GM23338 (cell line): Measurements from ENCODE around the gene ZFP92. TPM values are rescaled to one million over a fixed set of nuclear protein-coding genes. Genes with fewer than 3 reads are reported as not detected.

ENCODE experiments used
- ATAC-seq: fragments of 200-7000 bp; cut with Tn5 transposase; 3 replicates; pipeline ENCODE4 v1.9.1; 2020
- DNase-seq: peaks from one replicate; pipeline ENCODE4 v3.0.0-alpha.2; 2015; ENCODE audit warnings: low spot score
- H2AFZ ChIP-seq: fragments of 200-600 bp; sonication (generic); 2 replicates; pipeline ENCODE4 v1.8.0; 2016; ENCODE audit warnings: antibody characterized with exemption, mild to moderate bottlenecking, moderate library complexity
- H3F3A ChIP-seq: fragments of 200-600 bp; sonication (generic); replicated peaks from 2 replicates; pipeline ENCODE4 v1.8.0; 2017; ENCODE audit warnings: antibody characterized with exemption, mixed run types, low read depth
- H3K27ac ChIP-seq: fragments of 200-600 bp; sonication (generic); 2 replicates; pipeline ENCODE4 v1.6.1; 2016; ENCODE audit warnings: low read depth
- H3K27me3 ChIP-seq: fragments of 200-600 bp; sonication (generic); 2 replicates; pipeline ENCODE4 v1.8.0; 2016; ENCODE audit warnings: mild to moderate bottlenecking, mixed run types, moderate library complexity; ENCODE audit not compliant: insufficient read depth
- H3K36me3 ChIP-seq: fragments of 200-600 bp; sonication (generic); 2 replicates; pipeline ENCODE4 v1.8.0; 2016; ENCODE audit warnings: mild to moderate bottlenecking; ENCODE audit not compliant: insufficient read depth
- H3K4me1 ChIP-seq: fragments of 200-600 bp; sonication (generic); 2 replicates; pipeline ENCODE4 v1.8.0; 2016; ENCODE audit warnings: mild to moderate bottlenecking, moderate library complexity; ENCODE audit not compliant: insufficient read depth
- H3K4me2 ChIP-seq: fragments of 200-600 bp; sonication (generic); 2 replicates; pipeline ENCODE4 v1.7.1; 2017; ENCODE audit warnings: mixed run types
- H3K4me3 ChIP-seq: fragments of 200-600 bp; sonication (generic); 2 replicates; pipeline ENCODE4 v1.6.1; 2016; ENCODE audit warnings: mixed run types
- H3K79me2 ChIP-seq: fragments of 200-600 bp; sonication (generic); replicated peaks from 2 replicates; pipeline ENCODE4 v1.8.0; 2017; ENCODE audit warnings: mild to moderate bottlenecking; ENCODE audit not compliant: insufficient read depth
- H3K9me2 ChIP-seq: fragments of 200-600 bp; sonication (generic); 2 replicates; pipeline ENCODE4 v1.8.0; 2017; ENCODE audit not compliant: insufficient read depth
- H4K20me1 ChIP-seq: fragments of 200-600 bp; sonication (generic); replicated peaks from 2 replicates; pipeline ENCODE4 v1.8.0; 2017; ENCODE audit warnings: mild to moderate bottlenecking; ENCODE audit not compliant: insufficient read depth
- H3K27ac Mint-ChIP-seq: 2 replicates; pipeline ENCODE4 v1.8.0; 2020; ENCODE audit warnings: inconsistent platforms, mild to moderate bottlenecking, moderate library complexity, mixed read lengths
- H3K27me3 Mint-ChIP-seq: 3 replicates; pipeline ENCODE4 v1.8.0; 2022; ENCODE audit warnings: low read depth, mild to moderate bottlenecking, moderate library complexity, mixed read lengths, inconsistent platforms; ENCODE audit not compliant: insufficient read depth, poor library complexity
- H3K36me3 Mint-ChIP-seq: 3 replicates; pipeline ENCODE4 v1.8.0; 2021; ENCODE audit warnings: low read depth, mild to moderate bottlenecking, inconsistent platforms, moderate library complexity, mixed read lengths
- H3K4me1 Mint-ChIP-seq: 3 replicates; pipeline ENCODE4 v1.8.0; 2020; ENCODE audit warnings: mild to moderate bottlenecking, inconsistent platforms, mixed read lengths
- H3K4me3 Mint-ChIP-seq: 3 replicates; pipeline ENCODE4 v1.8.0; 2021; ENCODE audit warnings: moderate library complexity, mild to moderate bottlenecking, inconsistent platforms, mixed read lengths
- H3K9me3 Mint-ChIP-seq: 3 replicates; pipeline ENCODE4 v1.8.0; 2020; ENCODE audit warnings: moderate library complexity, mild to moderate bottlenecking, inconsistent platforms, mixed read lengths
- CTCF ChIP-seq, 2 experiments: fragments of 200-600 bp in 1 of 2; sonication (generic) in 1 of 2; conservative IDR thresholded peaks; 2 replicates each; pipeline versions ENCODE4 v1.5.1 to v1.6.1; 2016 to 2017; ENCODE audit warnings: antibody characterized with exemption in 2 of 2, low read depth in 2 of 2, mild to moderate bottlenecking in 2 of 2, moderate library complexity in 1 of 2
- ETS1 ChIP-seq: IDR thresholded peaks from 2 replicates; pipeline ENCODE4 v1.6.1; 2016; ENCODE audit warnings: antibody characterized with exemption
- JUNB ChIP-seq: IDR thresholded peaks from one replicate; pipeline ENCODE4 v1.6.1; 2016; ENCODE audit warnings: antibody characterized with exemption; ENCODE audit not compliant: unreplicated experiment
- NANOG ChIP-seq: IDR thresholded peaks from 2 replicates; pipeline ENCODE4 v1.6.1; 2016; ENCODE audit warnings: antibody characterized with exemption, borderline replicate concordance
- REST ChIP-seq: IDR thresholded peaks from one replicate; pipeline ENCODE4 v1.6.1; 2018; ENCODE audit warnings: antibody characterized with exemption; ENCODE audit not compliant: unreplicated experiment
- STAT1 ChIP-seq: IDR thresholded peaks from one replicate; pipeline ENCODE4 v1.6.1; 2016; ENCODE audit warnings: antibody characterized with exemption; ENCODE audit not compliant: unreplicated experiment
- ZNF114 ChIP-seq: fragments of 250-450 bp; sonication (Bioruptor Pico); IDR thresholded peaks from 2 replicates; pipeline ENCODE4 v1.5.0; 2020; ENCODE audit warnings: mild to moderate bottlenecking, moderate library complexity
- polyA plus RNA-seq: library from polyadenylated mRNA; unstranded; fragments of >200 nt; fragmentation: Nextera tagmentation; extraction: Ambion mirVana; gene quantifications from 2 replicates; pipeline ENCODE4 v1.2.1, GENCODE V29; 2016
- total RNA-seq: library from RNA; depleted of rRNA; stranded (reverse); fragments of >200 nt; shearing (Covaris generic); gene quantifications from 2 replicates; pipeline ENCODE4 v1.2.3, GENCODE V29; 2014

ZFP92 gene
- total and polyA plus RNA-seq, 2 experiments from 2014 or later: 0.05 to 0.52 TPM

GRCh38 chrX:153381684-153382532 lies 29.4 kb upstream of the ZFP92 start:
- peaks cover 3% of the 10 kb centered on the region for H3K27me3 Mint-ChIP-seq
- peak; percentile 71 for ATAC-seq
- no peak for TF ChIP-seq STAT1
- TF ChIP-seq REST: no peak
- no peak for TF ChIP-seq NANOG
- no peak for TF ChIP-seq JUNB
- TF ChIP-seq CTCF (conservative IDR thresholded peaks at IDR 0.05; ENCODE audit: low read depth in 2 of 2): peak in 1 of 2 experiments; percentile 15; a peak in 1 of 4 replicates
- TF ChIP-seq ZNF114 (CRISPR knock-in tag): no peak
- no peak for TF ChIP-seq ETS1
- H3K79me2 ChIP-seq: no peaks in the 10 kb centered on the region
- no peak overlapping the region for H3K27ac ChIP-seq
- H4K20me1 ChIP-seq: no peaks in the 10 kb centered on the region
- no peaks in the 10 kb centered on the region; the same call in 2 of the 3 replicates for H3K36me3 Mint-ChIP-seq
- H3K27me3 ChIP-seq: no peaks in the 10 kb centered on the region
- H3K4me1 ChIP-seq: no peaks in the 10 kb centered on the region
- H3K4me3 Mint-ChIP-seq: no peak overlapping the region
- no peaks in the 10 kb centered on the region for H3F3A ChIP-seq
- H3K9me2 ChIP-seq: no peaks in the 10 kb centered on the region
- H3K4me2 ChIP-seq: no peak overlapping the region
- no peak overlapping the region for H2AFZ ChIP-seq
- peak; percentile 7 for DNase-seq
- no peak overlapping the region for H3K4me3 ChIP-seq
- H3K27ac Mint-ChIP-seq: no peak overlapping the region
- H3K9me3 Mint-ChIP-seq: peaks cover 4% of the 10 kb centered on the region; the same call in 2 of the 3 replicates
- H3K36me3 ChIP-seq: no peaks in the 10 kb centered on the region
- peaks cover 6% of the 10 kb centered on the region; the same call in 2 of the 3 replicates for H3K4me1 Mint-ChIP-seq
